ENCODE results near the gene DCLK1.
A peak's percentile ranks its signal among the peaks of the same experiment; 100 is the strongest.

Gene DCLK1

GRCh38 chr13:36115306-36115705 is 15.9 kb downstream of the DCLK1 start:
- Histone ChIP-seq H2BK120ac (ENCODE audit: insufficient read depth, low read length, poor library complexity) (no peak overlapping the region), H3K79me1 (ENCODE audit: low read length) (no peaks in the 10 kb centered on the region), H3K4me2 (ENCODE audit: low read length) (no peak overlapping the region), H3K4ac (ENCODE audit: low read depth, low read length) (no peak overlapping the region), H3K9me3 (ENCODE audit: insufficient read depth, low read depth, low read length) (no peaks in the 10 kb centered on the region), H3K4me1 (ENCODE audit: control insufficient read depth in 1 of 2, insufficient read depth in 2 of 2, low read length in 2 of 2) (no peaks in the 10 kb centered on the region), H2BK5ac (ENCODE audit: low read depth, low read length, poor library complexity) (no peak overlapping the region), H3K4me3 (ENCODE audit: low read depth, low read length) (no peak overlapping the region), H3K18ac (ENCODE audit: low read length) (no peak overlapping the region), H3K36me3 (ENCODE audit: control insufficient read depth in 1 of 2, insufficient read depth in 2 of 2, low read length in 2 of 2) (no peaks in the 10 kb centered on the region), H2BK12ac (ENCODE audit: low read length) (no peak overlapping the region), H3K23ac (ENCODE audit: low read length) (no peak overlapping the region), H4K91ac (ENCODE audit: low read depth, low read length) (no peak overlapping the region), H4K12ac (ENCODE audit: low read depth, low read length) (no peak overlapping the region), H3K79me2 (ENCODE audit: control insufficient read depth, insufficient read depth, low read length, poor library complexity) (no peaks in the 10 kb centered on the region), H3K9ac (ENCODE audit: low read length) (no peak overlapping the region), H4K8ac (ENCODE audit: low read depth, low read length) (no peak overlapping the region), H2AK5ac (ENCODE audit: low read length) (no peak overlapping the region), H3K27me3 (ENCODE audit: insufficient read depth, low read length) (no peaks in the 10 kb centered on the region), H3K14ac (ENCODE audit: low read length) (no peak overlapping the region), H3K27ac (ENCODE audit: low read depth, low read length) (no peak overlapping the region), H2AFZ (ENCODE audit: insufficient read depth, low read length, poor library complexity) (no peak overlapping the region)
- WGBS (ENCODE audit: extremely low coverage, insufficient coverage, insufficient read length), result no CpG with 5 or more reads among the region's 1 CpG
- peak in 1 of 2 donors; percentile 57 for DNase-seq

DNA sequence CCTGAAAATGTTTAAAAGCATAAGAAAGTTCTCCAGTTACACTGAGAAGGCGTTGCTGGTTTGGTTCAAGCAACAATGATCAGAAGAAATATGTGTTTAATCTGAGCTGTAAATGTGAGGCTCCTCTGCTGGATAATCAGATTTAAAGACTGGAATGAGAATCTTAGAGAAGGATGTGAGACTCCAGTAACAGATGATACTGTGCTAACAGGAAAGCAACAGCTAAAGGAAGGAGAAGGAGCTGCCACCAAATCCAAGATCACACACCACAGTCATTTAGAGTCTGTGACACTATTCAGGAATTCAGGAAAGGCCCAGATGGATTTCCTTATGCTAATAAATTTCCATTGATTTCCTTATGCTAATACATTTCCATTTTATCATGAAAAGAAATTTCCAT is 16.9 kb downstream of the DCLK1 start:
- Histone ChIP-seq H3K4me1 (ENCODE audit: control insufficient read depth in 1 of 2, insufficient read depth in 2 of 2, low read length in 2 of 2) (no peaks in the 10 kb centered on the region), H3K9me3 (ENCODE audit: insufficient read depth, low read depth, low read length) (no peaks in the 10 kb centered on the region), H3K27me3 (ENCODE audit: insufficient read depth, low read length) (no peaks in the 10 kb centered on the region), H3K4me3 (ENCODE audit: low read depth, low read length) (no peak overlapping the region), H4K91ac (ENCODE audit: low read depth, low read length) (no peak overlapping the region), H3K36me3 (ENCODE audit: control insufficient read depth in 1 of 2, insufficient read depth in 2 of 2, low read length in 2 of 2) (no peaks in the 10 kb centered on the region), H3K27ac (ENCODE audit: low read depth, low read length) (no peak overlapping the region), H3K18ac (ENCODE audit: low read length) (no peak overlapping the region), H3K4ac (ENCODE audit: low read depth, low read length) (no peak overlapping the region), H3K4me2 (ENCODE audit: low read length) (no peak overlapping the region), H2AFZ (ENCODE audit: insufficient read depth, low read length, poor library complexity) (no peak overlapping the region), H4K8ac (ENCODE audit: low read depth, low read length) (no peak overlapping the region), H3K14ac (ENCODE audit: low read length) (no peak overlapping the region), H3K9ac (ENCODE audit: low read length) (no peak overlapping the region), H3K79me1 (ENCODE audit: low read length) (no peaks in the 10 kb centered on the region), H3K23ac (ENCODE audit: low read length) (no peak overlapping the region), H4K12ac (ENCODE audit: low read depth, low read length) (no peak overlapping the region), H2BK120ac (ENCODE audit: insufficient read depth, low read length, poor library complexity) (no peak overlapping the region), H2BK5ac (ENCODE audit: low read depth, low read length, poor library complexity) (no peak overlapping the region), H2BK12ac (ENCODE audit: low read length) (no peak overlapping the region), H2AK5ac (ENCODE audit: low read length) (no peak overlapping the region), H3K79me2 (ENCODE audit: control insufficient read depth, insufficient read depth, low read length, poor library complexity) (no peaks in the 10 kb centered on the region)
- no peak for DNase-seq
- WGBS (ENCODE audit: extremely low coverage, insufficient coverage, insufficient read length), result no CpG with 5 or more reads among the region's 1 CpG

DNA sequence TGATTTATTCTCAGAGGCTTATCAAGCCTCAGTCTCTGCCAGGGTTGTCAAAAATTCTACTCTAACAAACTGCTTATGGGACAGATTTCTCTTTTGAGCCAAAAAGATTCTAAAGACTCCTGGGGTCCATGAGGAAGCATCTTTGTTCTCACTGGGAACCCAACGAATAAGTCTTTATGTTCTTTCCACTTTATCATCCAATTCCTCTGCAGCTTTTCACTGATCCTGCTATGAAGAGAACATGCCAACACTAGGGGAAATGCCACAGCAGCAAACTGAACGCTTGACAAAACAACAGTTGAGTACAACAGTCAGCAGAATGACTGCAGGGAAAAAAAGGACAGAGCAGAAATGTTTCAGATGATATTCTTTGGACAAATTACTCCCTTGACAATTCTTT is 22.2 kb downstream of the DCLK1 start:
- WGBS (ENCODE audit: extremely low coverage, insufficient coverage, insufficient read length), result no CpG with 5 or more reads among the region's 2 CpGs
- Histone ChIP-seq H4K12ac (ENCODE audit: low read depth, low read length) (no peak overlapping the region), H3K9me3 (ENCODE audit: insufficient read depth, low read depth, low read length) (no peaks in the 10 kb centered on the region), H2BK12ac (ENCODE audit: low read length) (no peak overlapping the region), H3K14ac (ENCODE audit: low read length) (no peak overlapping the region), H3K36me3 (ENCODE audit: control insufficient read depth in 1 of 2, insufficient read depth in 2 of 2, low read length in 2 of 2) (no peaks in the 10 kb centered on the region), H3K27me3 (ENCODE audit: insufficient read depth, low read length) (no peaks in the 10 kb centered on the region), H3K23ac (ENCODE audit: low read length) (no peak overlapping the region), H2BK5ac (ENCODE audit: low read depth, low read length, poor library complexity) (no peak overlapping the region), H2BK120ac (ENCODE audit: insufficient read depth, low read length, poor library complexity) (no peak overlapping the region), H3K4me2 (ENCODE audit: low read length) (no peak overlapping the region), H3K79me1 (ENCODE audit: low read length) (no peaks in the 10 kb centered on the region), H3K18ac (ENCODE audit: low read length) (no peak overlapping the region), H4K91ac (ENCODE audit: low read depth, low read length) (no peak overlapping the region), H4K8ac (ENCODE audit: low read depth, low read length) (no peak overlapping the region), H3K4me3 (ENCODE audit: low read depth, low read length) (no peak overlapping the region), H2AFZ (ENCODE audit: insufficient read depth, low read length, poor library complexity) (no peak overlapping the region), H3K4ac (ENCODE audit: low read depth, low read length) (no peak overlapping the region), H3K9ac (ENCODE audit: low read length) (no peak overlapping the region), H3K79me2 (ENCODE audit: control insufficient read depth, insufficient read depth, low read length, poor library complexity) (no peaks in the 10 kb centered on the region), H3K27ac (ENCODE audit: low read depth, low read length) (no peak overlapping the region), H2AK5ac (ENCODE audit: low read length) (no peak overlapping the region), H3K4me1 (ENCODE audit: control insufficient read depth in 1 of 2, insufficient read depth in 2 of 2, low read length in 2 of 2) (no peaks in the 10 kb centered on the region)
- DNase-seq, result no peak

DNA sequence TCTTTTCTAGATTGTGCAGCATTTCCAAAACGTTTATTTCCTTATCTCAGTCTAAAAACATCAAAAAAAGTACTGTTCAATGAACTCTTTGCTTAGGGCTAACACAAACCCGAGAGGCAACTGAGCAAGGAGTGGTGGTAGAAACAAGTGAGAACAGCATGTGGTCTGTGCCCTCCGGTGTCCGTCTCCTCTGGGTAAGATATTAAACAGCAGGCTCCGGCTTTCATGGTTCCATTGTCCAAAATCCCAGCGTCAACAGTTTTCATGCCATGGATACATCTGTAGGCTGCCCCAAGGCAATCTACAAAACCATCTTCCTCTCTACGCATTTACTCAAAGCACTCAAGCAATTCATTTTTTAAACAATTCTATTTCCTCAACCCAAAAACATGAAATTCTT is 22.8 kb downstream of the DCLK1 start:
- Histone ChIP-seq H3K36me3 (ENCODE audit: control insufficient read depth in 1 of 2, insufficient read depth in 2 of 2, low read length in 2 of 2) (no peaks in the 10 kb centered on the region), H3K23ac (ENCODE audit: low read length) (no peak overlapping the region), H3K4me1 (ENCODE audit: control insufficient read depth in 1 of 2, insufficient read depth in 2 of 2, low read length in 2 of 2) (no peaks in the 10 kb centered on the region), H2AK5ac (ENCODE audit: low read length) (no peak overlapping the region), H3K27me3 (ENCODE audit: insufficient read depth, low read length) (no peaks in the 10 kb centered on the region), H3K4me3 (ENCODE audit: low read depth, low read length) (no peak overlapping the region), H3K79me2 (ENCODE audit: control insufficient read depth, insufficient read depth, low read length, poor library complexity) (no peaks in the 10 kb centered on the region), H3K14ac (ENCODE audit: low read length) (no peak overlapping the region), H3K79me1 (ENCODE audit: low read length) (no peaks in the 10 kb centered on the region), H4K8ac (ENCODE audit: low read depth, low read length) (no peak overlapping the region), H3K27ac (ENCODE audit: low read depth, low read length) (no peak overlapping the region), H3K4ac (ENCODE audit: low read depth, low read length) (no peak overlapping the region), H2BK5ac (ENCODE audit: low read depth, low read length, poor library complexity) (no peak overlapping the region), H2BK12ac (ENCODE audit: low read length) (no peak overlapping the region), H2AFZ (ENCODE audit: insufficient read depth, low read length, poor library complexity) (no peak overlapping the region), H3K9me3 (ENCODE audit: insufficient read depth, low read depth, low read length) (no peaks in the 10 kb centered on the region), H2BK120ac (ENCODE audit: insufficient read depth, low read length, poor library complexity) (no peak overlapping the region), H3K18ac (ENCODE audit: low read length) (no peak overlapping the region), H4K12ac (ENCODE audit: low read depth, low read length) (no peak overlapping the region), H4K91ac (ENCODE audit: low read depth, low read length) (no peak overlapping the region), H3K4me2 (ENCODE audit: low read length) (no peak overlapping the region), H3K9ac (ENCODE audit: low read length) (no peak overlapping the region)
- DNase-seq, result peak in 1 of 2 donors; percentile 15
- 100% methylated on average over 1 of the region's 7 CpGs for WGBS (ENCODE audit: extremely low coverage, insufficient coverage, insufficient read length)

Data from trophoblast cell (in vitro differentiated cells and primary cell).